Measurements from ENCODE around the gene KPNA5.

- TF ChIP-seq POLR2A (IDR thresholded peaks at IDR 0.05; ENCODE audit: low read depth, low read length) (no peak), POLR2AphosphoS5 (IDR thresholded peaks at IDR 0.05; ENCODE audit: low read depth, low read length) (no peak), TAF1 (IDR thresholded peaks at IDR 0.05; ENCODE audit: borderline replicate concordance, low read depth, low read length) (no peak)
These were observed 1.3 kb downstream of the KPNA5 start for GRCh38 chr6:116682334-116682712.
